Heart right ventricle (tissue), 16 donors: ENCODE results near the gene PCSK1. TPM values are rescaled to one million over a fixed set of nuclear protein-coding genes. Genes with fewer than 3 reads are reported as not detected.

Source experiments
- ATAC-seq, 8 donors: fragments of 200-7000 bp; cut with Tn5 transposase; one replicate each; pipeline ENCODE4 v1.9.1; 2020; ENCODE audit warnings: mild to moderate bottlenecking in 8 of 8, moderate library complexity in 8 of 8, moderate number of reproducible peaks in 1 of 8
- DNase-seq, 2 donors: peaks; one replicate each; pipeline ENCODE4 v3.0.0-alpha.2; 2020
- H3K27ac ChIP-seq, 10 donors: fragments of 200-600 bp; sonication (generic) in 2 of 10; one replicate each; pipeline versions ENCODE4 v1.5.0 to v1.8.0; 2020 to 2022; ENCODE audit warnings: mild to moderate bottlenecking in 3 of 10
- H3K27me3 ChIP-seq, 7 donors: fragments of 200-600 bp; one replicate each; pipeline ENCODE4 v1.8.0; 2021 to 2022; ENCODE audit warnings: mild to moderate bottlenecking in 2 of 7
- H3K36me3 ChIP-seq, 9 donors: fragments of 200-600 bp; sonication (generic) in 1 of 9; one replicate each; pipeline versions ENCODE4 v1.5.0 to v1.8.0; 2020 to 2022; ENCODE audit warnings: mild to moderate bottlenecking in 2 of 9
- H3K4me1 ChIP-seq, 9 donors: fragments of 200-600 bp; sonication (generic) in 1 of 9; one replicate each; pipeline versions ENCODE4 v1.5.0 to v1.8.0; 2020 to 2022; ENCODE audit warnings: mild to moderate bottlenecking in 4 of 9
- H3K4me3 ChIP-seq, 10 donors: fragments of 200-600 bp; sonication (generic) in 2 of 10; one replicate each; pipeline versions ENCODE4 v1.5.0 to v1.8.0; 2020 to 2022; ENCODE audit warnings: mild to moderate bottlenecking in 7 of 10, moderate library complexity in 2 of 10
- H3K9me3 ChIP-seq, 11 donors: fragments of 200-600 bp in 10 of 11; sonication (generic) in 2 of 11; one replicate each; pipeline versions ENCODE4 v1.5.0 to v1.8.0; 2013 to 2022; ENCODE audit warnings: mild to moderate bottlenecking in 2 of 11, control low read depth in 1 of 11, moderate library complexity in 1 of 11
- CTCF ChIP-seq, 9 donors: fragments of 200-600 bp; sonication (generic) in 2 of 9; IDR thresholded peaks; one replicate each; pipeline versions ENCODE4 v1.5.0 to v1.8.0; 2021 to 2022; ENCODE audit warnings: antibody characterized with exemption in 9 of 9, mild to moderate bottlenecking in 5 of 9, moderate library complexity in 1 of 9
- WGBS, 2 donors: extraction: QIAGEN DNeasy Blood & Tissue Kit; methylation state at CpG; one replicate each; pipeline ENCODE4 v1.1.7; 2013; ENCODE audit warnings: inconsistent platforms in 1 of 2; 5-methylcytosine and 5-hydroxymethylcytosine counted together
- intact Hi-C, 10 donors: fragments of 100-400 bp; cut with DNase I; formaldehyde crosslinking; loops; one replicate each; pipeline versions ENCODE4 v1.11.1 to v1.14.2; 2022
- polyA plus RNA-seq, 2 donors: library from polyadenylated mRNA; stranded (reverse); fragments of 200-250 nt; gene quantifications; one replicate each; pipeline ENCODE4 v1.2.3, GENCODE V29; 2013
- total RNA-seq, 10 donors: library from RNA; stranded (reverse); fragmentation: NEBNext Ultra II Directional in 3 of 10; extraction: Animal tissue kit (Norgen Biotek cat#: 25700) in 3 of 10; gene quantifications; one replicate each; pipeline versions ENCODE4 v1.2.1 to v1.2.4, GENCODE V29; 2021 to 2023
- donor health status: Arrhythmogenic right ventricular cardiomyopathy.
- donor health status: ischemic (EF 13 %, LVEDD 7.1; RV severe dilation, severe dysfunction).
- donor health status: healthy with polysubstance abuse.
- donor health status: DM: no; HTN: yes; CAD: no.
- donor health status: DM: no; HTN: no; CAD: no.
- donor health status: ischemic (EF 25% LVEDD 6.9; RV normal size, moderate dysfunction).
- donor health status: ischemic (EF 25% LVEDD 5.7; RV mildly dilated, moderate dysfunction).
- donor health status: healthy.
- donor health status: DM: yes; HTN: yes; CAD: no.
- donor health status: Ischemic cardiomyopathy.
- donor health status: ischemic (EF 35%, LVEDD 5.7; RV mildly dilated, moderate dysfunction).
- donor health status: nonischemic (EF 11% LVEDD 7.7; RV severe dilation, severe dysfunction).
- donor health status: DM: yes; HTN: yes; CAD: no.
- donor health status: PGD.
- donor health status: ischemic (EF 29% LVEDD 5.4; RV normal size, mild dysfunction).
- donor health status: nonischemic (EF 23%, LVEDD 6.1; RV moderate dilation, normal function).

The PCSK1 gene
- total and polyA plus RNA-seq, 12 donors: 0.15 to 0.65 (median 0.28) TPM; not detected in 3

- Histone ChIP-seq H3K27me3 (peaks cover 0 to 6% (median 0%) of the 10 kb centered on the region in 7 donors), H3K27ac (no peak overlapping the region), H3K36me3 (no peaks in the 10 kb centered on the region), H3K4me1 (no peaks in the 10 kb centered on the region), H3K4me3 (no peak overlapping the region), H3K9me3 (no peaks in the 10 kb centered on the region)
- intact Hi-C loops: no loop called here
- ATAC-seq (no peak), DNase-seq (no peak)
- WGBS, 2 donors: 74 to 79% methylated on average over 4 of the region's 4 CpGs
- TF ChIP-seq CTCF (IDR thresholded peaks at IDR 0.05): no peak
Measured at GRCh38 chr5:96455789-96456188, 22.7 kb upstream of the PCSK1 start.

- no peak overlapping the region for H3K4me3 ChIP-seq
- no peak for ATAC-seq
- WGBS, 2 donors: 76 to 81% methylated on average over 3 of the region's 3 CpGs
- intact Hi-C loops: no loop called here
- no peak for TF ChIP-seq CTCF (IDR thresholded peaks at IDR 0.05)
- H3K36me3 ChIP-seq: no peaks in the 10 kb centered on the region
- no peak for DNase-seq
- H3K27ac ChIP-seq: no peak overlapping the region
- peaks cover 0 to 3% (median 0%) of the 10 kb centered on the region in 7 donors for H3K27me3 ChIP-seq
- no peaks in the 10 kb centered on the region for H3K9me3 ChIP-seq
- no peaks in the 10 kb centered on the region for H3K4me1 ChIP-seq
Measured at GRCh38 chr5:96453394-96453793, 20.3 kb upstream of the PCSK1 start.

- TF ChIP-seq CTCF (IDR thresholded peaks at IDR 0.05): no peak
- H3K27ac ChIP-seq: no peak overlapping the region
- H3K36me3 ChIP-seq: no peaks in the 10 kb centered on the region
- intact Hi-C loops: no loop called here
- no peaks in the 10 kb centered on the region for H3K9me3 ChIP-seq
- ATAC-seq (no peak), DNase-seq (no peak)
- peaks cover 0 to 9% (median 0%) of the 10 kb centered on the region in 7 donors for H3K27me3 ChIP-seq
- H3K4me3 ChIP-seq: no peak overlapping the region
- WGBS, 2 donors: 67 to 74% methylated on average over 1 of the region's 1 CpG
- H3K4me1 ChIP-seq: no peaks in the 10 kb centered on the region
Measured at GRCh38 chr5:96447949-96448348, 14.9 kb upstream of the PCSK1 start.

- H3K9me3 ChIP-seq: no peaks in the 10 kb centered on the region
- H3K4me3 ChIP-seq: no peak overlapping the region
- no peaks in the 10 kb centered on the region for H3K36me3 ChIP-seq
- H3K4me1 ChIP-seq: no peaks in the 10 kb centered on the region
- DNase-seq (no peak), ATAC-seq (no peak)
- peaks cover 0 to 39% (median 10%) of the 10 kb centered on the region in 7 donors for H3K27me3 ChIP-seq
- WGBS, 2 donors: 62 to 67% methylated on average over 2 of the region's 2 CpGs
- no peak for TF ChIP-seq CTCF (IDR thresholded peaks at IDR 0.05)
- intact Hi-C loops: no loop called here
- H3K27ac ChIP-seq: no peak overlapping the region
Measured at GRCh38 chr5:96440185-96440538, 7.1 kb upstream of the PCSK1 start.
